GM12878 (cell line): ENCODE measurements around the gene GH1. TPM values are rescaled to one million over a fixed set of nuclear protein-coding genes. Genes with fewer than 3 reads are reported as not detected.

Source experiments
- ATAC-seq: fragments of 200-7000 bp; cut with Tn5 transposase; 3 replicates; pipeline ENCODE4 v1.9.1; 2020; ENCODE audit warnings: mild to moderate bottlenecking, moderate library complexity
- BruUV-seq: library from RNA; stranded (reverse); fragments of 400-500 nt; replicated peaks from 2 replicates; lab custom pipeline; 2021; lab: Mats Ljungman, UMichigan
- CTCF ChIA-PET: fragments of 300-600 bp; sonication (Branson Sonifier 250); formaldehyde crosslinking; extraction: SDS; loops from one replicate; lab custom pipeline; 2021; ENCODE audit warnings: inconsistent platforms; lab: Yijun Ruan, JAX
- POLR2A ChIA-PET: fragments of 350-600 bp; formaldehyde crosslinking; extraction: SDS; loops from one replicate; lab custom pipeline; 2021; ENCODE audit warnings: inconsistent platforms; lab: Charles Lee
- RAD21 ChIA-PET: fragments of 300-600 bp; sonication (Branson Sonifier 250); formaldehyde crosslinking; loops from one replicate; lab custom pipeline; 2023; ENCODE audit warnings: antibody characterized with exemption; ENCODE audit not compliant: unreplicated experiment; lab: Charles Lee
- SMC1A ChIA-PET: fragments of 300-600 bp; sonication (Branson Sonifier 250); formaldehyde crosslinking; loops from one replicate; lab custom pipeline; 2023; ENCODE audit not compliant: unreplicated experiment, uncharacterized antibody; lab: Charles Lee
- DNase-seq: peaks from one replicate; pipeline ENCODE4 v3.0.0-alpha.2; 2011; ENCODE audit warnings: low read depth, low spot score
- FAIRE-seq: peaks from 3 replicates; lab custom pipeline; 2011; peaks lifted over from hg19 to GRCh38; lab: Jason Lieb, UNC
- H2AFZ ChIP-seq: 2 replicates; pipeline ENCODE4 v1.6.0; 2011; ENCODE audit warnings: low read depth, low read length, control low read depth; ENCODE audit not compliant: control insufficient read depth
- H3K27ac ChIP-seq: 2 replicates; pipeline ENCODE4 v1.5.1; 2011; ENCODE audit warnings: control low read depth; ENCODE audit not compliant: control insufficient read depth, insufficient read depth
- H3K27me3 ChIP-seq, 2 experiments: replicated peaks in 1 of 2; 2 replicates each; pipeline versions ENCODE4 v1.6.0 to v1.6.1; 2011; ENCODE audit warnings: low read length in 1 of 2; ENCODE audit not compliant: control insufficient read depth in 2 of 2, insufficient read depth in 2 of 2
- H3K36me3 ChIP-seq, 2 experiments: 2 replicates each; pipeline ENCODE4 v1.5.1; 2011; ENCODE audit warnings: low read length in 1 of 2; ENCODE audit not compliant: control insufficient read depth in 2 of 2, insufficient read depth in 2 of 2
- H3K4me1 ChIP-seq: 2 replicates; pipeline ENCODE4 v1.6.1; 2011; ENCODE audit warnings: mild to moderate bottlenecking, low read length, moderate library complexity, mixed read lengths; ENCODE audit not compliant: control insufficient read depth, insufficient read depth
- H3K4me2 ChIP-seq: 2 replicates; pipeline ENCODE4 v1.6.0; 2011; ENCODE audit warnings: control low read depth; ENCODE audit not compliant: control insufficient read depth, insufficient read depth
- H3K4me3 ChIP-seq: fragments of 200-600 bp; sonication (generic); 2 replicates; pipeline ENCODE4 v1.5.1; 2016
- H3K79me2 ChIP-seq: 2 replicates; pipeline ENCODE4 v1.6.0; 2011; ENCODE audit warnings: low read length; ENCODE audit not compliant: control insufficient read depth, insufficient read depth
- H3K9ac ChIP-seq: 2 replicates; pipeline ENCODE4 v1.8.0; 2011; ENCODE audit warnings: low read length, control low read depth, mixed read lengths; ENCODE audit not compliant: control insufficient read depth, insufficient read depth
- H3K9me3 ChIP-seq: replicated peaks from 3 replicates; pipeline ENCODE4 v1.5.1; 2011; ENCODE audit warnings: mild to moderate bottlenecking, low read length; ENCODE audit not compliant: control insufficient read depth, insufficient read depth
- H4K20me1 ChIP-seq: 2 replicates; pipeline ENCODE4 v1.6.0; 2011; ENCODE audit not compliant: control insufficient read depth, insufficient read depth
- BCLAF1 ChIP-seq: fragments of 450-650 bp; IDR thresholded peaks from 2 replicates; pipeline ENCODE4 v1.6.1; 2017; ENCODE audit warnings: antibody characterized with exemption, mild to moderate bottlenecking, moderate library complexity
- CREB1 ChIP-seq: IDR thresholded peaks from 2 replicates; pipeline ENCODE4 v1.6.1; 2012; ENCODE audit warnings: low read depth, mild to moderate bottlenecking, inconsistent platforms
- CUX1 ChIP-seq: IDR thresholded peaks from 2 replicates; pipeline ENCODE4 v1.6.1; 2012; ENCODE audit warnings: improper control_type of control experiment, low read depth, low read length; ENCODE audit not compliant: insufficient replicate concordance
- ESRRA ChIP-seq: IDR thresholded peaks from 2 replicates; pipeline ENCODE4 v1.6.1; 2012; ENCODE audit warnings: mild to moderate bottlenecking, low read length, improper control_type of control experiment
- FOXM1 ChIP-seq: IDR thresholded peaks from 2 replicates; pipeline ENCODE4 v1.6.1; 2012; ENCODE audit warnings: low read depth, mild to moderate bottlenecking, inconsistent platforms, low read length, moderate library complexity
- IKZF1 ChIP-seq: fragments of 450-650 bp; conservative IDR thresholded peaks from 2 replicates; pipeline ENCODE4 v1.6.1; 2017; ENCODE audit warnings: antibody characterized with exemption, mild to moderate bottlenecking
- JUND ChIP-seq: IDR thresholded peaks from 2 replicates; pipeline ENCODE4 v1.6.1; 2012; ENCODE audit warnings: low read depth, mild to moderate bottlenecking, low read length, improper control_type of control experiment, moderate library complexity
- RFX5 ChIP-seq: IDR thresholded peaks from 2 replicates; pipeline ENCODE4 v1.6.1; 2011; ENCODE audit warnings: low read depth, low read length, improper control_type of control experiment
- SIN3A ChIP-seq: IDR thresholded peaks from 2 replicates; pipeline ENCODE4 v1.6.1; 2012; ENCODE audit warnings: low read depth, low read length, improper control_type of control experiment
- TAF1 ChIP-seq: IDR thresholded peaks from 2 replicates; pipeline ENCODE4 v1.6.1; 2011; ENCODE audit warnings: mild to moderate bottlenecking, low read depth, low read length, borderline replicate concordance
- ZNF207 ChIP-seq: fragments of 450-650 bp; IDR thresholded peaks from 2 replicates; pipeline ENCODE4 v1.6.1; 2014; ENCODE audit warnings: antibody characterized with exemption, mild to moderate bottlenecking, borderline replicate concordance
- ZNF384 ChIP-seq: IDR thresholded peaks from 2 replicates; pipeline ENCODE4 v1.6.1; 2012; ENCODE audit warnings: low read depth, mild to moderate bottlenecking, low read length, improper control_type of control experiment, borderline replicate concordance
- WGBS: methylation state at CpG from one replicate; pipeline ENCODE4 v1.1.6; 2016; ENCODE audit warnings: low lambda C conversion rate; ENCODE audit not compliant: insufficient replicate concordance, insufficient coverage; ENCODE audit errors: missing lambda C conversion rate; 5-methylcytosine and 5-hydroxymethylcytosine counted together
- in situ Hi-C: fragments of 300-500 bp; cut with MboI; formaldehyde crosslinking; loops from 9 replicates; pipeline ENCODE4 v1.14.3; 2018; ENCODE audit warnings: mixed read lengths
- intact Hi-C: fragments of 100-400 bp; cut with micrococcal nuclease; formaldehyde crosslinking; loops from one replicate; pipeline ENCODE4 v1.14.2; 2022; ENCODE audit not compliant: unreplicated experiment
- polyA plus RNA-seq, 11 experiments: library from polyadenylated mRNA; depleted of rRNA in 4 of 11; unstranded in 6 of 11; stranded (reverse) in 5 of 11; fragments of >200 nt; fragmentation: Nextera tagmentation in 4 of 11; fragmentation: Illumina TruSeq in 1 of 11; extraction: Ambion mirVana in 4 of 11; extraction: Trizol in 1 of 11; gene quantifications; 1 replicate in 1 of 11; 2 replicates in 10 of 11; pipeline versions ENCODE4 v1.2.1 to v1.2.3, GENCODE V29; 2011 to 2016; ENCODE audit warnings: inconsistent platforms in 2 of 11, missing spikeins in 2 of 11, low read depth in 1 of 11
- total RNA-seq, 4 experiments: library from RNA; depleted of rRNA in 3 of 4; stranded (reverse); fragments of >200 nt in 3 of 4; fragmentation: Illumina TruSeq in 1 of 4; extraction: Trizol in 1 of 4; gene quantifications; 2 replicates each; pipeline versions ENCODE4 v1.2.1 to v1.2.3, GENCODE V29; 2013 to 2021
- TF ChIP-seq, protein P1 (sequence below): fragments of 450-650 bp; IDR thresholded peaks from 2 replicates; pipeline ENCODE4 v1.6.1; 2017; ENCODE audit warnings: mild to moderate bottlenecking, low read depth, inconsistent platforms; ENCODE audit not compliant: poor library complexity, severe bottlenecking

The GH1 gene
- total and polyA plus RNA-seq, 10 of the 15 experiments (the other 5 are each of a cell fraction or from before 2014, with no cell fraction given), result 0.13 to 0.42 TPM; not detected in 8

GRCh38 chr17:63939884-63940283 lies 21.2 kb upstream of the GH1 start (continued):
- TF ChIP-seq, protein P1, sequence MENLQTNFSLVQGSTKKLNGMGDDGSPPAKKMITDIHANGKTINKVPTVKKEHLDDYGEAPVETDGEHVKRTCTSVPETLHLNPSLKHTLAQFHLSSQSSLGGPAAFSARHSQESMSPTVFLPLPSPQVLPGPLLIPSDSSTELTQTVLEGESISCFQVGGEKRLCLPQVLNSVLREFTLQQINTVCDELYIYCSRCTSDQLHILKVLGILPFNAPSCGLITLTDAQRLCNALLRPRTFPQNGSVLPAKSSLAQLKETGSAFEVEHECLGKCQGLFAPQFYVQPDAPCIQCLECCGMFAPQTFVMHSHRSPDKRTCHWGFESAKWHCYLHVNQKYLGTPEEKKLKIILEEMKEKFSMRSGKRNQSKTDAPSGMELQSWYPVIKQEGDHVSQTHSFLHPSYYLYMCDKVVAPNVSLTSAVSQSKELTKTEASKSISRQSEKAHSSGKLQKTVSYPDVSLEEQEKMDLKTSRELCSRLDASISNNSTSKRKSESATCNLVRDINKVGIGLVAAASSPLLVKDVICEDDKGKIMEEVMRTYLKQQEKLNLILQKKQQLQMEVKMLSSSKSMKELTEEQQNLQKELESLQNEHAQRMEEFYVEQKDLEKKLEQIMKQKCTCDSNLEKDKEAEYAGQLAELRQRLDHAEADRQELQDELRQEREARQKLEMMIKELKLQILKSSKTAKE, result no peak
- no peak for TF ChIP-seq BCLAF1

DNA sequence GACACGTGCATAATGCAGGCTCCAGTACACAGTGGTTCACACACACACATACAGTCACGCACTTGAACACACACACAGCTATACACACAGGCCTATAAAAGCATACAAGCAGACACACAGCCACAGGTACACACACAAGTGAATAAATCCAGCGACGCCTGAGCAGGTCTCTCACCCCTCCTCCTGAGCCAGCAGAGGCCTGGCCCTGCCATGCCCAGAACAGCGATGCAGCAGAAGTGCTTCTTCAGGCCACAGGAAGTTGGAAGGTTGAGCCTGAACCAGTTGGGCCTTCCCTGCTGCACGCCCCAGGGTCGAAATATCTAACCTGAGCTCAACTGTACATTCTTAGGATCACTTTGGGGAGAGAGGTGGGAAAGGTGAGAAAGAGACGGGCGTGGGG lies 20.8 kb upstream of the GH1 start:
- ATAC-seq, result no peak
- no peaks in the 10 kb centered on the region for H3K79me2 ChIP-seq
- H3K36me3 ChIP-seq, result no peaks in the 10 kb centered on the region
- no TSS peak for BruUV-seq
- no peak overlapping the region for H2AFZ ChIP-seq
- DNase-seq, result no peak
- in situ Hi-C loops (no loop called here), intact Hi-C loops (no loop called here)
- FAIRE-seq, result no peak
- ChIA-PET SMC1A (interaction anchor here (1.1 to 1.3 kb wide), 3 partner anchors 10 to 19 kb away, joined by 3 to 4 read pairs (median 4); no protein-coding TSS in a partner anchor), RAD21 (no interaction called here), POLR2A (interaction anchor here (0.6 kb wide), 1 partner anchor 284 kb away, joined by 5 read pairs; no protein-coding TSS in a partner anchor), CTCF (interaction anchor here (0.8 to 1.4 kb wide), 4 partner anchors 8 to 20 kb away, joined by 3 to 5 read pairs (median 3); partner anchors contain the start of gene GH1)
- no peaks in the 10 kb centered on the region for H3K27me3 ChIP-seq
- H3K9me3 ChIP-seq, result no peaks in the 10 kb centered on the region
- no peaks in the 10 kb centered on the region for H3K4me1 ChIP-seq
- H3K4me2 ChIP-seq, result no peak overlapping the region
- H3K4me3 ChIP-seq, result no peak overlapping the region
- no peaks in the 10 kb centered on the region for H4K20me1 ChIP-seq
- 77% methylated on average over 9 of the region's 9 CpGs for WGBS
- H3K9ac ChIP-seq, result no peak overlapping the region
- H3K27ac ChIP-seq, result no peak overlapping the region
- TF ChIP-seq ZNF384 (no peak), SIN3A (no peak), FOXM1 (no peak), RFX5 (no peak), CUX1 (no peak), CREB1 (no peak), IKZF1 (no peak), ESRRA (no peak), TAF1 (no peak), JUND (no peak), ZNF207 (no peak)
